Measurements from ENCODE around the gene GPX4.

Gene GPX4

GRCh38 chr19:1073956-1074517, 29.8 kb upstream of the GPX4 start:
- H3K79me2 ChIP-seq (ENCODE audit: low read length) = peaks cover 13% of the 10 kb centered on the region
- H3K9me3 ChIP-seq (ENCODE audit: insufficient read depth, low read length) = no peaks in the 10 kb centered on the region
- H3K4me2 ChIP-seq (ENCODE audit: low read length) = peak overlapping the region; percentile 75
- H3K27me3 ChIP-seq (ENCODE audit: low read depth, low read length) = no peaks in the 10 kb centered on the region
- peaks cover 28% of the 10 kb centered on the region for H3K36me3 ChIP-seq (replicated peaks; ENCODE audit: low read depth, low read length)
- no peak overlapping the region for H2AFZ ChIP-seq (ENCODE audit: low read depth, low read length)
- H3K4me3 ChIP-seq (ENCODE audit: low read length) = peak overlapping the region; percentile 70
- peaks cover 42% of the 10 kb centered on the region for H3K4me1 ChIP-seq (ENCODE audit: low read length)
- H4K20me1 ChIP-seq (ENCODE audit: insufficient read depth, low read length) = no peaks in the 10 kb centered on the region
- H3K9ac ChIP-seq (ENCODE audit: low read length) = peak overlapping the region; percentile 46
- TF ChIP-seq, protein P1, sequence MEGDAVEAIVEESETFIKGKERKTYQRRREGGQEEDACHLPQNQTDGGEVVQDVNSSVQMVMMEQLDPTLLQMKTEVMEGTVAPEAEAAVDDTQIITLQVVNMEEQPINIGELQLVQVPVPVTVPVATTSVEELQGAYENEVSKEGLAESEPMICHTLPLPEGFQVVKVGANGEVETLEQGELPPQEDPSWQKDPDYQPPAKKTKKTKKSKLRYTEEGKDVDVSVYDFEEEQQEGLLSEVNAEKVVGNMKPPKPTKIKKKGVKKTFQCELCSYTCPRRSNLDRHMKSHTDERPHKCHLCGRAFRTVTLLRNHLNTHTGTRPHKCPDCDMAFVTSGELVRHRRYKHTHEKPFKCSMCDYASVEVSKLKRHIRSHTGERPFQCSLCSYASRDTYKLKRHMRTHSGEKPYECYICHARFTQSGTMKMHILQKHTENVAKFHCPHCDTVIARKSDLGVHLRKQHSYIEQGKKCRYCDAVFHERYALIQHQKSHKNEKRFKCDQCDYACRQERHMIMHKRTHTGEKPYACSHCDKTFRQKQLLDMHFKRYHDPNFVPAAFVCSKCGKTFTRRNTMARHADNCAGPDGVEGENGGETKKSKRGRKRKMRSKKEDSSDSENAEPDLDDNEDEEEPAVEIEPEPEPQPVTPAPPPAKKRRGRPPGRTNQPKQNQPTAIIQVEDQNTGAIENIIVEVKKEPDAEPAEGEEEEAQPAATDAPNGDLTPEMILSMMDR (IDR thresholded peaks at IDR 0.05; ENCODE audit: low read depth, low read length) = no peak
- TF ChIP-seq EZH2phosphoT487 (IDR thresholded peaks at IDR 0.05; ENCODE audit: low read depth) = no peak
- no peak overlapping the region for H3K27ac ChIP-seq (ENCODE audit: low read length)

DNA sequence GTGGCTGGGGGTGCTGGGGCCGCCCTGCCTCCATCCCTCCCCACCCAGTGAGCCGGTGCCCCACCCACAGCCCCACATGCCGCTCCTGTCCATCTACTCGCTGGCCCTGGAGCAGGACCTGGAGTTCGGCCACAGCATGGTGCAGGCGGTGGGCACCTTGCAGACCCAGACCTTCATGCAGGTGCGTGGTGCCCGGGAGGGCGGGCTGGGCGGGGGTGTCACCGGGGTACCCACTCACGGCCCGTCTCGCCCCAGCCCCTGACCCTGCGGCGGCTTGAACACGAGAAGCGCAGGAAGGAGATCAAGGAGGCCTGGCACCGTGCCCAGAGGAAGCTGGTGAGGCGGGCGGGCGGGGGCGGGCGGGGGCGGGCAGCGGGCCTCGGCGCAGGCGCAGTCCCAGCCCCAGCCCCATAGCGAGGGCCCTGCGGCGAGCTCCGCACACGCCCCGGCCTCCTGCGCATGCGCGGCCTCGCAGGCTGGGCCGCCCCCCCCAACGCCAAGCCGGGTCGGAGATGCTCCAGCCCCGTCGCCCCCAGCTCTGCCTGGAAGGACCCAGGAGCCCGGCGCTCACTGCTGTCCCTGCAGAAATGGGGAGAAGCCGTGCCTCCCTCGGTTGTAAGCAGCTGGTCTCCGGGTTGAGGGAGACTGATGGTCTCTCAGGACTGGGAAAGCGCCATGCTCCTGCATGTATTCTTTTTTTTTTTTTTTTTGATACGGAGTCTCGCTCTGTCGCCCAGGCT, 29.1 kb upstream of the GPX4 start:
- Histone ChIP-seq H3K9me3 (ENCODE audit: insufficient read depth, low read length) (no peaks in the 10 kb centered on the region), H3K4me2 (ENCODE audit: low read length) (peak overlapping the region; percentile 90), H3K4me1 (ENCODE audit: low read length) (peaks cover 35% of the 10 kb centered on the region), H3K27me3 (ENCODE audit: low read depth, low read length) (no peaks in the 10 kb centered on the region), H3K4me3 (ENCODE audit: low read length) (peak overlapping the region; percentile 70), H3K9ac (ENCODE audit: low read length) (peak overlapping the region; percentile 46), H3K79me2 (ENCODE audit: low read length) (peaks cover 7% of the 10 kb centered on the region; the same call in 1 of the 2 replicates), H4K20me1 (ENCODE audit: insufficient read depth, low read length) (no peaks in the 10 kb centered on the region), H3K36me3 (replicated peaks; ENCODE audit: low read depth, low read length) (peaks cover 27% of the 10 kb centered on the region), H3K27ac (ENCODE audit: low read length) (no peak overlapping the region), H2AFZ (ENCODE audit: low read depth, low read length) (no peak overlapping the region)
- TF ChIP-seq, protein P1 (IDR thresholded peaks at IDR 0.05; ENCODE audit: low read depth, low read length) = no peak
- no peak for TF ChIP-seq EZH2phosphoT487 (IDR thresholded peaks at IDR 0.05; ENCODE audit: low read depth)

DNA sequence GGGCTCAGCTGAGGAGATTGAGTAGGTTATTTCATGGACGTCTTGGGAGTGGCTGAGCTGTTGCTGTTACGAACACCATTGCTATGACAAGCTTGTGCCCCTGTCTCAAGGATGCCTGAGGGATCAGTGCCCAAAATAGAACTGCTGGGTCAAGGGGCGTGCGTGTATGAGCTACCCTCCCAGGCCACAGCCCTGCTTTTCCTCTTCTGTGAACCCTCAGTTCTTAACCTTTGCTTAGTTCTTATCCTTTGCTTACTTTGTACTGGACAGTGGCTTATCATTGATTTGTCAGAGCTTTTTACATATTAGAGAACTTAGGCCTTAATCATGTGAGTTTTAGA, 27.8 kb upstream of the GPX4 start:
- Histone ChIP-seq H2AFZ (ENCODE audit: low read depth, low read length) (no peak overlapping the region), H3K27ac (ENCODE audit: low read length) (no peak overlapping the region), H3K27me3 (ENCODE audit: low read depth, low read length) (no peaks in the 10 kb centered on the region), H3K9ac (ENCODE audit: low read length) (no peak overlapping the region), H3K79me2 (ENCODE audit: low read length) (peaks cover 1% of the 10 kb centered on the region; the same call in 1 of the 2 replicates), H3K4me3 (ENCODE audit: low read length) (no peak overlapping the region), H3K4me1 (ENCODE audit: low read length) (peaks cover 35% of the 10 kb centered on the region), H3K4me2 (ENCODE audit: low read length) (no peak overlapping the region), H3K9me3 (ENCODE audit: insufficient read depth, low read length) (no peaks in the 10 kb centered on the region), H3K36me3 (replicated peaks; ENCODE audit: low read depth, low read length) (peaks cover 35% of the 10 kb centered on the region), H4K20me1 (ENCODE audit: insufficient read depth, low read length) (no peaks in the 10 kb centered on the region; the same call in 1 of the 2 replicates)
- no peak for TF ChIP-seq EZH2phosphoT487 (IDR thresholded peaks at IDR 0.05; ENCODE audit: low read depth)
- TF ChIP-seq, protein P1 (IDR thresholded peaks at IDR 0.05; ENCODE audit: low read depth, low read length) = no peak

GRCh38 chr19:1076951-1077350, 26.8 kb upstream of the GPX4 start:
- Histone ChIP-seq H3K27ac (ENCODE audit: low read length) (peak overlapping the region; percentile 83), H3K4me2 (ENCODE audit: low read length) (peak overlapping the region; percentile 74), H2AFZ (ENCODE audit: low read depth, low read length) (no peak overlapping the region), H3K9me3 (ENCODE audit: insufficient read depth, low read length) (no peaks in the 10 kb centered on the region), H3K9ac (ENCODE audit: low read length) (peak overlapping the region; percentile 34), H4K20me1 (ENCODE audit: insufficient read depth, low read length) (peaks cover 2% of the 10 kb centered on the region; the same call in 1 of the 2 replicates), H3K4me3 (ENCODE audit: low read length) (peak overlapping the region; percentile 35), H3K79me2 (ENCODE audit: low read length) (no peaks in the 10 kb centered on the region; the same call in 1 of the 2 replicates), H3K36me3 (replicated peaks; ENCODE audit: low read depth, low read length) (peaks cover 44% of the 10 kb centered on the region), H3K4me1 (ENCODE audit: low read length) (peaks cover 35% of the 10 kb centered on the region), H3K27me3 (ENCODE audit: low read depth, low read length) (no peaks in the 10 kb centered on the region)
- no peak for TF ChIP-seq EZH2phosphoT487 (IDR thresholded peaks at IDR 0.05; ENCODE audit: low read depth)
- TF ChIP-seq, protein P1 (IDR thresholded peaks at IDR 0.05; ENCODE audit: low read depth, low read length) = no peak
